HG02973 (cell line): ENCODE results near the gene FTO.

ENCODE experiments used
- ATAC-seq: cut with Tn5 transposase; IDR thresholded peaks from one replicate; pipeline ENCODE4 v1.9.1; 2021; ENCODE audit warnings: moderate library complexity; ENCODE audit not compliant: unreplicated experiment

FTO gene

DNA sequence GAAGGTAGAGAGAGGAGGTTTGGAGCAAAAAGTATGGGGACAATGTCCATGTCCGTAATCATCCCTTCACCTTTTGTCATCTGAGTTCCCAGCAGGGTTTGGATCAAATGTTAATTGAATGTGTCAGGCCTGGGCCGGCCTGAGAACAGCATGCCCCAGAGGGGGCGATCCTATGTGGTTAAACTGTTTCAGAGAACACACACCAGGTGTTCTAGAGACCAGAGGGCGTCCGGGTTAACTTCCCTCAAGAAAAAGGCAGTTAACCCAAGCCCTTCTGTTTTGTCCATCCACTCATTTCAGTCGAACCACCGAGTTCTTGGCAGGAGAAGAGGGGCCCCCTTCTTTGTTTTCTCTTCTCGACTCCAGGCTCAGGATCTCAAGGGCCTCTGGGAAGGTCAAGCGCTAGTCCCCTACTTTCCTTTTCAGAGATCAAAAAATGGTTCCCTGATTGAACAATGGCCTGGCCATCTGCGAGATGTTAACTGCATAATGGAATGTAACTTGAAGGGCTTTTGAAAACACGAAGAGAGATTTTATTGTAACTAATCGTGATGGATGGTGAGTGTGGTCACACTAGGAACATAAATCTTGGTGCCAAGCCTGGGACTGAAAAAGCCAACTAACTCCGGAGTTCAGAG, 440.1 kb downstream of the FTO start:
- no peak for ATAC-seq

- no peak for ATAC-seq
These were observed 440.6 kb downstream of the FTO start for GRCh38 chr16:54144572-54144947.

DNA sequence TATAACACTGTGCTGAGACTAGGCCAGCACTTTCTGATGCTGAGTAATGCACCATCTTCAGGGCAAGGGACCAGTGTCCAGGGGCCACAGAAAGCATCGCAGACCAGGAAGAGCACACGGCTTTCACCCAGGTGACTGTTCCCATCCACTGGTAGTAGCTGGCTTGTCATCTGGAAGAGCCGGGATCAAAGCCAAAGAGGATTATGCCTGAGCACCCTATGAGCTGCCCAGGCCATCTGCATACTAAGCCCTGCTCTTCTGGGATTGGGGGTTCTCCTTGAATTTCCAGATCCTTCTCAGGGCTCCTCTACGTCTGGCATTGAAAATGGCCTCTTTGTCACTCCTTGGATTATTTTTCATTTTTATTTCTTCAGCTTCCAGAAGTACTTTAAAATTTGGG, 441.9 kb downstream of the FTO start:
- no peak for ATAC-seq

- no peak for ATAC-seq
These were observed 445.0 kb downstream of the FTO start for GRCh38 chr16:54148974-54149373.

GRCh38 chr16:54150861-54151260, 446.9 kb downstream of the FTO start:
- ATAC-seq: no peak

- no peak for ATAC-seq
These were observed 448.6 kb downstream of the FTO start for GRCh38 chr16:54152362-54153239.

- no peak for ATAC-seq
These were observed 449.4 kb downstream of the FTO start for GRCh38 chr16:54153240-54153934.

- ATAC-seq: no peak
These were observed 452.4 kb downstream of the FTO start for GRCh38 chr16:54156349-54156748.

DNA sequence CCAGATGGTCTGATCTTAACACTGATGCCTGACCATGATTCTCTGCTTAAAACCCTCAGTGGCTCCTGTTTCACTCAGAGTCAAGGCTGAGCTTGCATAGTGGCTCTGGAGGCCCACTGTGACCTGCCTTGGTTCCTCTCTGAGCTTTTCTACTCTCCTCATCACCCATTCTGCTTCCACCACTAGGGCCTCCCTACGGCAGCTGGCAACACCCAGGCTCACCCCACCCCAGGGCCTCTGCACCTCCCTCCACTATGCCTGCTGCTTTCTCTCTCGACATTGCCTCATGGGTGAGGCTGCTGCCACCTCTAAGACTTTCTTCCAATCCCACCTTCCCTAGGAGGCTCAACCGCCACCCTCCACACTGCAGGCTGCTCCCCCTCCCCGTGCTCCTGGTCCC, 455.0 kb downstream of the FTO start:
- ATAC-seq: no peak

GRCh38 chr16:54159490-54160080, 455.6 kb downstream of the FTO start:
- ATAC-seq: no peak

- ATAC-seq: no peak
These were observed 456.4 kb downstream of the FTO start for GRCh38 chr16:54160252-54160860.

DNA sequence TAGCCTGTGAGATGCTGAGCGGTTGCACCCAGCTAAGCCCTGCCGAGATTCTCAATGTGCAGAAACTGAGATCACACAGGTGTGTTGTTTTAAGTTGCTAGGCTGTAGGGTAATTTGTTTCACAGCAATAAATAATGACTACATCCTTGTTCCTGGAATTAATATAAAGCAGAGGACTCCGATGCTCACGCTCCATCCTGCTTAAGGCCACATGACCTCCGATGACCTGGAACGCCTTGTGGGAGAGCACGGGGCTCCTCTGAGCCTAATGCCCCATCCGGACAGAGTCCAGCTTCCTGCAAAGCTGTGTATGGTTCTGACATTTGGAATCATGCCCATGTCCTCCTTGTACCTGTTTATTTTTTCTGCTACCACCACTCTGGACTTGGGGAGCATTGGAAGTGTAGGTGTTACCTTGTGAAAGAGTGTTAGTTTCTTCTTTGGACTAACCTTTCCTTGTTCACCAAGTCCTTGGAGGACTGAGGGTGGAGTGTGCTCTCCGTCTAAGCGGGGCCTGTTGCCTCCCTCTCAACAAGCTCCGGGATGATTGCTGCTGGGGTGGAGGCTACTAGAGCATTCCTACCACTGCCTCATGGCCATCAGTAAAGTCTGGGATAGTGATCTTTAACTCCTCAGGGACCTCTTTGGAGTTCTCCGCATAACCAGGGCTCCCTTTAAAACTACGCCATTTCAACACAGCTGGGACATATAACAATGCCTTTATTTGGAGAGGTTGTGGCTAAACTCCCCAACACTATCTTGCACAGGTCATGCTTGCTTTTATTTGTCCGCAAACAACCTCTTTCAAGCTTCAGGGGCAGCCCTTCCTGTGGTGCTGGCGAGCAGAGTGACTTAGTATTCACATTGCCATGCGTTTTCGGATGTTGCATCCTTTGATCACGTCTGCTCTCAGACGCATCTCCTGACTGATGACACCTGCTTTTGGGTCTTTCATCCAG, 457.3 kb downstream of the FTO start:
- no peak for ATAC-seq

- no peak for ATAC-seq
These were observed 459.4 kb downstream of the FTO start for GRCh38 chr16:54163197-54163843.

GRCh38 chr16:54164789-54165173, 460.8 kb downstream of the FTO start:
- ATAC-seq: no peak

DNA sequence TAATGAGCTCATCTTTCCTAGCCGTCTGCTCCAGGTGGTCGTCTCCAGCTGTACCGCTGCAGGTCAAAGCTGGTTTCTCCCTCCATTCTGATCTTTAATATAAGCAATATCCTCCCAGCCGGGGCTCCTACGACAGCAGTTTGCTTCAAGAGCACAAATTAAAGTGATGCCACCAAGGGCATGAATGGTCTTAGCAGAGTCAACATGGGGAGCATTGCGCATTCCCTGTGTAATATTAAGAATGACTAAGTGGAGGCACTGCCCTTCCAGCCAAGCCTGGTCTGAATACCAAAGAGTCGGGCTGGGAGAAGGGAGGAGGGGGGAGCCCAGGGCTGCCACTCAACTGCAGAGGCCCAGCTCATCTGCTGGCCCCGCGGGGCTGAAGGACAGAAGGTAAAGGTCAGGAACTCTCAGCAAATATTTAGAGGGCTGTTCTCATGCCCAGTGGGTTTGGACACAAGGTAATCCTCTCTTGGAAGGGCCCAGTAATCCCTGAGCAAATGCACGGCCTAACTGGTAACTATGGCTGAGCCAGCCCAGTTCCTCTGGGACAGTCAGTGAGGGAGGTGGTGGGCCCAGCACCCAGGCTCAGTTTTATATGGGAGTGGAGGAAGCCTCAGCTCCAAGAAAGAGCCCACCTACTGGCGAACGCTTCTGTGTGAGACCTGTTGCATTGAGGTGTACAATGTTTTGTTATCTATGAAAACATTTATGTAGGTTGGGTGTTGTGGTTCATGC, 461.4 kb downstream of the FTO start:
- no peak for ATAC-seq

- ATAC-seq: no peak
These were observed 462.2 kb downstream of the FTO start for GRCh38 chr16:54165912-54166865.

GRCh38 chr16:54169112-54169511, 465.2 kb downstream of the FTO start:
- ATAC-seq: no peak
